ENCODE data around the gene ANO3.

GRCh38 chr11:26608507-26609146, 276.7 kb downstream of the ANO3 start:
- TF ChIP-seq CTCF (IDR thresholded peaks at IDR 0.05): no peak
- no peak for TF ChIP-seq POLR2A (IDR thresholded peaks at IDR 0.05)
